NCI-H146 treated with DMSO at 0.1 percent for 48 hours (cell line): ENCODE results near the gene ZFP14.
"Not testable (repeated sequence)": the region's sequence is repeated elsewhere in the genome, so short reads cannot be mapped to it uniquely, and the experiment has no call there.

Source experiments
- DNase-seq: peaks from one replicate; lab custom pipeline; 2025; ENCODE audit not compliant: unreplicated experiment; lab: John Stamatoyannopoulos, UW

Gene ZFP14

GRCh38 chr19:36331353-36332228 lies 47.4 kb downstream of the ZFP14 start:
- DNase-seq = no peak

GRCh38 chr19:36330216-36330615 lies 48.8 kb downstream of the ZFP14 start:
- DNase-seq = no peak

GRCh38 chr19:36329534-36329933 lies 49.5 kb downstream of the ZFP14 start:
- DNase-seq = not testable (repeated sequence)

GRCh38 chr19:36326649-36327048 lies 52.4 kb downstream of the ZFP14 start:
- DNase-seq = not testable (repeated sequence)

- not testable (repeated sequence) for DNase-seq
These were observed 63.8 kb downstream of the ZFP14 start for GRCh38 chr19:36315164-36315563.

GRCh38 chr19:36314053-36314452 lies 64.9 kb downstream of the ZFP14 start:
- DNase-seq = not testable (repeated sequence)

GRCh38 chr19:36311098-36311760 lies 67.8 kb downstream of the ZFP14 start:
- not testable (repeated sequence) for DNase-seq

GRCh38 chr19:36310416-36310990 lies 68.5 kb downstream of the ZFP14 start:
- DNase-seq = not testable (repeated sequence)

- not testable (repeated sequence) for DNase-seq
These were observed 69.2 kb downstream of the ZFP14 start for GRCh38 chr19:36309759-36310158.

GRCh38 chr19:36309309-36309708 lies 69.7 kb downstream of the ZFP14 start:
- not testable (repeated sequence) for DNase-seq

- not testable (repeated sequence) for DNase-seq
These were observed 86.7 kb downstream of the ZFP14 start for GRCh38 chr19:36292317-36292716.
